GM12801 (cell line): Measurements from ENCODE around the gene PPP6R3.

Experiments used
- CTCF ChIP-seq: IDR thresholded peaks from one replicate; pipeline ENCODE4 v1.5.1; 2011; ENCODE audit warnings: control low read depth; ENCODE audit not compliant: insufficient read length; ENCODE audit errors: extremely low read depth

Gene PPP6R3

GRCh38 chr11:68420171-68420570, 40.4 kb upstream of the PPP6R3 start:
- no peak for TF ChIP-seq CTCF

- no peak for TF ChIP-seq CTCF
Observed at GRCh38 chr11:68423481-68423880, 37.1 kb upstream of the PPP6R3 start.

- no peak for TF ChIP-seq CTCF
Observed at GRCh38 chr11:68424101-68424632, 36.4 kb upstream of the PPP6R3 start.

- TF ChIP-seq CTCF = no peak
Observed at GRCh38 chr11:68424981-68425865, 35.3 kb upstream of the PPP6R3 start.

- TF ChIP-seq CTCF = no peak
Observed at GRCh38 chr11:68425866-68426380, 34.6 kb upstream of the PPP6R3 start.

GRCh38 chr11:68429661-68430060, 30.9 kb upstream of the PPP6R3 start:
- TF ChIP-seq CTCF = no peak

GRCh38 chr11:68430384-68430783, 30.2 kb upstream of the PPP6R3 start:
- no peak for TF ChIP-seq CTCF
